ENCODE measurements around the gene ERBB2. TPM values are rescaled to one million over a fixed set of nuclear protein-coding genes. Genes with fewer than 3 reads are reported as not detected.
A peak's percentile ranks its signal among the peaks of the same experiment; 100 is the strongest.

ERBB2 gene
- total and polyA plus RNA-seq, 2 of the 13 experiments (the other 11 are each of a cell fraction or from before 2014, with no cell fraction given) = 57.7 to 64.1 TPM

GRCh38 chr17:39730095-39730921 is 30.4 kb downstream of the ERBB2 start, which contains the start of gene MIEN1 (continued):
- TF ChIP-seq ZBTB14 (CRISPR knock-in tag; IDR thresholded peaks at IDR 0.05) (peak; percentile 45; the same call in 1 of the 2 replicates), FLYWCH1 (CRISPR knock-in tag; IDR thresholded peaks at IDR 0.05) (peak; percentile 46; the same call in 1 of the 2 replicates), CTCF (CRISPR knock-in tag; IDR thresholded peaks at IDR 0.05) (peak; percentile 93), ZNF484 (CRISPR knock-in tag; IDR thresholded peaks at IDR 0.05; ENCODE audit: borderline replicate concordance, low read depth) (no peak), GATAD2A (CRISPR knock-in tag; IDR thresholded peaks at IDR 0.05) (peak; percentile 59; the same call in 1 of the 2 replicates), ZBTB38 (CRISPR knock-in tag; IDR thresholded peaks at IDR 0.05) (peak; percentile 66), ZNF335 (CRISPR knock-in tag; IDR thresholded peaks at IDR 0.05) (no peak), HHEX (CRISPR knock-in tag; IDR thresholded peaks at IDR 0.05) (no peak), KMT2B (CRISPR knock-in tag; IDR thresholded peaks at IDR 0.05) (peak; percentile 85; the same call in 1 of the 2 replicates), PHF21A (CRISPR knock-in tag; IDR thresholded peaks at IDR 0.05) (peak; percentile 47), MXD3 (CRISPR knock-in tag; IDR thresholded peaks at IDR 0.05) (peak; percentile 93), FOXK2 (IDR thresholded peaks at IDR 0.05) (no peak), YEATS4 (CRISPR knock-in tag; IDR thresholded peaks at IDR 0.05; ENCODE audit: borderline replicate concordance) (peak; percentile 86; the same call in 1 of the 2 replicates), KLF16 (CRISPR knock-in tag; IDR thresholded peaks at IDR 0.05) (peak in 1 of 2 experiments; percentile 92; a peak in 1 of 4 replicates), KLF15 (CRISPR knock-in tag; IDR thresholded peaks at IDR 0.05; ENCODE audit: borderline replicate concordance) (no peak; the same call in 1 of the 2 replicates), ZNF749 (CRISPR knock-in tag; IDR thresholded peaks at IDR 0.05; ENCODE audit: borderline replicate concordance) (peak; percentile 86; the same call in 1 of the 2 replicates), HDAC2 (CRISPR knock-in tag; IDR thresholded peaks at IDR 0.05) (peak; percentile 84), PTBP1 (IDR thresholded peaks at IDR 0.05; ENCODE audit: low read depth, low read length, poor library complexity, severe bottlenecking) (no peak), ZNF878 (CRISPR knock-in tag; IDR thresholded peaks at IDR 0.05) (peak; percentile 30; the same call in 1 of the 2 replicates), MATR3 (CRISPR knock-in tag; IDR thresholded peaks at IDR 0.05) (no peak), U2AF1 (optimal IDR thresholded peaks at IDR 0.05; ENCODE audit: low read depth, low read length) (no peak), GMEB2 (CRISPR knock-in tag; IDR thresholded peaks at IDR 0.05; ENCODE audit: low read depth) (no peak), ARID2 (CRISPR knock-in tag; IDR thresholded peaks at IDR 0.05; ENCODE audit: borderline replicate concordance) (peak; percentile 97)
